ENCODE data around the gene CNTNAP3B.
"Not testable (repeated sequence)": the region's sequence is repeated elsewhere in the genome, so short reads cannot be mapped to it uniquely, and the experiment has no call there.

CNTNAP3B gene

GRCh38 chr9:42129073-42129729 lies at the start of gene CNTNAP3B:
TSS of gene CNTNAP3B (minus strand) at chr9:42129426. CDS start at chr9:42129094, 332 bp downstream.
- not testable (repeated sequence) for H3K4me3 ChIP-seq (ENCODE audit: low read length)
- peak; percentile 26 for DNase-seq (ENCODE audit: low read depth)

GRCh38 chr9:42160299-42160698 lies 31.1 kb upstream of the CNTNAP3B start:
- TF ChIP-seq, protein P1, sequence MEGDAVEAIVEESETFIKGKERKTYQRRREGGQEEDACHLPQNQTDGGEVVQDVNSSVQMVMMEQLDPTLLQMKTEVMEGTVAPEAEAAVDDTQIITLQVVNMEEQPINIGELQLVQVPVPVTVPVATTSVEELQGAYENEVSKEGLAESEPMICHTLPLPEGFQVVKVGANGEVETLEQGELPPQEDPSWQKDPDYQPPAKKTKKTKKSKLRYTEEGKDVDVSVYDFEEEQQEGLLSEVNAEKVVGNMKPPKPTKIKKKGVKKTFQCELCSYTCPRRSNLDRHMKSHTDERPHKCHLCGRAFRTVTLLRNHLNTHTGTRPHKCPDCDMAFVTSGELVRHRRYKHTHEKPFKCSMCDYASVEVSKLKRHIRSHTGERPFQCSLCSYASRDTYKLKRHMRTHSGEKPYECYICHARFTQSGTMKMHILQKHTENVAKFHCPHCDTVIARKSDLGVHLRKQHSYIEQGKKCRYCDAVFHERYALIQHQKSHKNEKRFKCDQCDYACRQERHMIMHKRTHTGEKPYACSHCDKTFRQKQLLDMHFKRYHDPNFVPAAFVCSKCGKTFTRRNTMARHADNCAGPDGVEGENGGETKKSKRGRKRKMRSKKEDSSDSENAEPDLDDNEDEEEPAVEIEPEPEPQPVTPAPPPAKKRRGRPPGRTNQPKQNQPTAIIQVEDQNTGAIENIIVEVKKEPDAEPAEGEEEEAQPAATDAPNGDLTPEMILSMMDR (IDR thresholded peaks at IDR 0.05; ENCODE audit: insufficient read depth, low read depth, low read length, missing control alignments): peak; percentile 9

GRCh38 chr9:42127056-42127841 lies 2.0 kb downstream of the CNTNAP3B start:
- peak overlapping the region; percentile 12 for H3K4me3 ChIP-seq (ENCODE audit: low read length)

More at GRCh38 chr9:42160299-42160698, 31.1 kb upstream of the CNTNAP3B start:
- not testable (repeated sequence) for H3K4me3 ChIP-seq (ENCODE audit: low read length)
- DNase-seq (ENCODE audit: low read depth): peak; percentile 11

GRCh38 chr9:42121007-42121406 lies 8.2 kb downstream of the CNTNAP3B start:
- not testable (repeated sequence) for H3K4me3 ChIP-seq (ENCODE audit: low read length)
- peak; percentile 0 for DNase-seq (ENCODE audit: low read depth)

More at GRCh38 chr9:42127056-42127841, 2.0 kb downstream of the CNTNAP3B start:
- DNase-seq (ENCODE audit: low read depth): peak; percentile 2

- not testable (repeated sequence) for DNase-seq (ENCODE audit: low read depth)
These were observed 33.3 kb downstream of the CNTNAP3B start for GRCh38 chr9:42095929-42096328.

GRCh38 chr9:42084559-42084952 lies 44.7 kb downstream of the CNTNAP3B start:
- not testable (repeated sequence) for H3K4me3 ChIP-seq (ENCODE audit: low read length); DNase-seq (ENCODE audit: low read depth)

More at GRCh38 chr9:42095929-42096328, 33.3 kb downstream of the CNTNAP3B start:
- not testable (repeated sequence) for H3K4me3 ChIP-seq (ENCODE audit: low read length)

- DNase-seq (ENCODE audit: low read depth); H3K4me3 ChIP-seq (ENCODE audit: low read length): not testable (repeated sequence)
These were observed 45.2 kb downstream of the CNTNAP3B start for GRCh38 chr9:42083877-42084558.

DNA sequence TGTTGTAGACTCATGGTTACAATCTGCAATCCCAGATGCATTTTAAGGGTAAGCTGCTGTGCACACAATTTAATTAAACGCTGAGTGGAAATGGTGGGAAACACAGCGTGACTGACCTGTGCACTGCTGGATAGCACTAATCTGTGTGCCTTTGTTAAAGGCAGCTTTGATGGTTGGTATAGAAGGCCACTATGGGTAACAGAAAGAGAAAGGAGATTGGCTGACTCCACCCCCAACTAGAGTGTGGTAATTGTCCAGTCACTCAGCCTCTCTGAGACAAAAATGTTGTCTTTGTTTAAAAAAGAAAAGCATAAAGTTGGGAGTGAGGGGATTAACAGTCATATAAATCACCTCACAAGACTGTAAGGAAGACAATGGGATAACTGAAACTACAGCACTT lies 48.9 kb downstream of the CNTNAP3B start:
- H3K4me3 ChIP-seq (ENCODE audit: low read length): not testable (repeated sequence)
- peak; percentile 3 for DNase-seq (ENCODE audit: low read depth)

DNA sequence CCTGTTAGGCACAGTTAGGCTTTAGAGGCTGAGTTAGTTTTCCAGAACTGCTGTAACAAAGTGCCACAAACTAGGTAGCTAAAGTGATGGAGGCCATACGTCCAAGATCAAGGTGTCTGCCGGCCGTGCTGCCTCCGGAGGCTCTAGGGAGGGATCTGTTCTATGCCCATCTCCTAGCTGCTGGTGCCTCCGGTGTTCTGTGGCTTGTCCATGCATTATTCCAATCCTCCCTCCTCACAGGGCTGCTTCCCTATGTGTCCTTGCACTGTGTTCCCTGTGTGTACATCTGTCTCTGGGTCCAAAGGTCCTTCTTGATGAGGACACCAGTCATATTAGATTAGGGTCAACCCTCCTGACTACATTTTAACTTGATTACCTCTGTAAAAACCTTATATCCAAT lies 54.4 kb downstream of the CNTNAP3B start:
- not testable (repeated sequence) for H3K4me3 ChIP-seq (ENCODE audit: low read length); DNase-seq (ENCODE audit: low read depth)

GRCh38 chr9:42071026-42071425 lies 58.2 kb downstream of the CNTNAP3B start:
- not testable (repeated sequence) for DNase-seq (ENCODE audit: low read depth); H3K4me3 ChIP-seq (ENCODE audit: low read length)

DNA sequence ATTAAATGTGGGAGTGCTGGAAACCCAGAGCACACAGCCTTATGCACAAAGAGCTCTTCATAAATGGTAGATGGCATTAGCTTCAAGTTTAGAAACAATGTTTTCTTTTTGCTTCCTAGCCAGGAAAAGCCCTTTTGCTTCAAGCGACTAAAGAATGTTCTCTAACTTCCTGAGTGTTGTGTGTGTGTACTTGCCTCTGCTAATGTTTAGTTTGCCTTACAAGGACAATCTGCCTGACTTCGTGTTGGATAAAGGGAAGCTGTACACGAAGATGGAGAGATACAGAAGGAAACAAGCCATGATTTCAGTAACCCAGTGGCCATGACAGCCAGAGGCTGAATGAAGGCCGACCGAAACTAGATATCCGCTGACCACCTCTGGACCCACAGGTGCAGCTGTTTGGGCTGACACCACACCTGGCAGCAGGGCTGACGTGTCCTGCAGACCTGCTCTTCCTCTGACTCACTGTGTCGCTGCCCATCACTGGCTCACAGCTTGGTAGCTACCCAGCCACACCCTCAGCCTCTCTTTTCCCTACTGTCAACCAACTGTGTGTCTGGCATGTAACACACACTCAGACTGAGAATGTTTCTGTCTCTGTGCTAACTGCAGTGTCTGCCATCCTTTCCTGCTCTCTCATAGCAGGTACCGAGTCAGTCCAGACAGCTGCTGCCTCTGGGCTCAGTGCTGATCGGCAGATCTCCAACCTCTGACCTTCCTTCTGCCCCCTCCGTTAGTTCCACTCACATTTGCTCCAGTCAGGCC lies 59.0 kb downstream of the CNTNAP3B start:
- DNase-seq (ENCODE audit: low read depth); H3K4me3 ChIP-seq (ENCODE audit: low read length): not testable (repeated sequence)

DNA sequence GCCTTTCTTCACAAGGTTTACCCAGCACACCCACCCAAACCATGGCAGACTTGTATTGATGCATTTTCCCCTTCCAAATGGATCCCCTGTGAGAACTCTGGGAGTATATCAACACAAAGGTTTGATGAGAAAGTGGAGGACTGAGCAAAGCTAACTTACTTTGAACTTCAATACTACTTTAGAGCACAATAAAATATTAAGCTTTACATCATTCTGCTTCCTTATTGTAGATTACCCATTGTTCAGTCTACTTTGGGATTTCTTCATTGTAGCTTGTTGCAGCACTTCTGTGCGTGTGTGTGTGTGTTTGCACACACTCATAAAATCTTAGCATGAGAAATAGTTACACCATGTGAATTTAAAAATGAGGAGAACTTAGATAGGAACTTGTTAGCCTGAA lies 75.4 kb downstream of the CNTNAP3B start:
- DNase-seq (ENCODE audit: low read depth); H3K4me3 ChIP-seq (ENCODE audit: low read length): not testable (repeated sequence)

DNA sequence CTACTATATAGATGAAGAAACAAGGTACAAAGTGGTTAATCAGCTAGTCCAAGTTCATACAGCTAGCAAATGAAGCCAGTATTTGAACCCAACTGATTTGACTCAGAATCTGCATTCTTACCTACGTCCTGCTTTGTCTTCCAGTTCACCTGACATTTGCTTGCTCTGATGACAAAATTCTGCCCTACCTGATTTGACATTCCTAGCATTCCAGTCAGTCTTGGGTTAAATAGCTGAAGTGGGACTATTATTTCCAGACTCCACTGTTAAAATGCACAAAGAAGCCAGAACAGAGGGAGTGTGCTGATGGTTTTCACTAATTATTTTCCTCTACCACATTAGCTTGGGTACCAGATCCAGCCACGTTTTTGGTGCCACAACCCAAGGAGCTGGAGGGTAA lies 78.5 kb downstream of the CNTNAP3B start:
- DNase-seq (ENCODE audit: low read depth); H3K4me3 ChIP-seq (ENCODE audit: low read length): not testable (repeated sequence)

DNA sequence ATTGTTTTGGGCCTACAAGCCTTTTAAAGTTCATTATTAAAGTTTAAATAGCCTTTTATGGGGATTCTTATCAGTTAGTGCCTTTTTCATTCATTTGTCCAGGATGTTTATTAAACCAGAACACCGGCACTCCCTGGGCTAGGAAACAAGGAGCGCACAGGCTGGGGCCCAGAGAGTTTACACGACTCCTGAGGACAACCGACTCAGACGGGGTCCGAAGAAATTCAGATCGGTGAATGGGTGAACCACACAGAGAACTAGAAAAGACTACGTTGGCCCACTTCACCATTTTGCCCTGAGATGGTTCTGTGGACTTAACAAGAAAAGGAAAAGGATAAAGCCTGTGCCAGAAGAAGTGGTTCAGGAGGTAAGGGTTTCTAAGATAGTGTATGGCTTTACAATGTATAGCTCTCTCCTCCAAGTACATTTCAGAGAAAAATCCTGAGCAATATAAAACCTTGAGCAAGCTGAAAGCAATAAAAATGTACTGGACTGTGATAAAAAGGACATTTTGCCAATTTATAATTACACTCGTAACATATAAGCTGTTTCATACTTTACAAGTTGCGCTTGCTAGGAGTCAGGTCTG lies 84.7 kb downstream of the CNTNAP3B start:
- not testable (repeated sequence) for DNase-seq (ENCODE audit: low read depth)

GRCh38 chr9:42033541-42033940 lies 95.7 kb downstream of the CNTNAP3B start:
- DNase-seq (ENCODE audit: low read depth): not testable (repeated sequence)

More for the DNA sequence above, 84.7 kb downstream of the CNTNAP3B start:
- H3K4me3 ChIP-seq (ENCODE audit: low read length): not testable (repeated sequence)

GRCh38 chr9:42020639-42021038 lies 108.6 kb downstream of the CNTNAP3B start:
- DNase-seq (ENCODE audit: low read depth); H3K4me3 ChIP-seq (ENCODE audit: low read length): not testable (repeated sequence)

More at GRCh38 chr9:42033541-42033940, 95.7 kb downstream of the CNTNAP3B start:
- H3K4me3 ChIP-seq (ENCODE audit: low read length): not testable (repeated sequence)

DNA sequence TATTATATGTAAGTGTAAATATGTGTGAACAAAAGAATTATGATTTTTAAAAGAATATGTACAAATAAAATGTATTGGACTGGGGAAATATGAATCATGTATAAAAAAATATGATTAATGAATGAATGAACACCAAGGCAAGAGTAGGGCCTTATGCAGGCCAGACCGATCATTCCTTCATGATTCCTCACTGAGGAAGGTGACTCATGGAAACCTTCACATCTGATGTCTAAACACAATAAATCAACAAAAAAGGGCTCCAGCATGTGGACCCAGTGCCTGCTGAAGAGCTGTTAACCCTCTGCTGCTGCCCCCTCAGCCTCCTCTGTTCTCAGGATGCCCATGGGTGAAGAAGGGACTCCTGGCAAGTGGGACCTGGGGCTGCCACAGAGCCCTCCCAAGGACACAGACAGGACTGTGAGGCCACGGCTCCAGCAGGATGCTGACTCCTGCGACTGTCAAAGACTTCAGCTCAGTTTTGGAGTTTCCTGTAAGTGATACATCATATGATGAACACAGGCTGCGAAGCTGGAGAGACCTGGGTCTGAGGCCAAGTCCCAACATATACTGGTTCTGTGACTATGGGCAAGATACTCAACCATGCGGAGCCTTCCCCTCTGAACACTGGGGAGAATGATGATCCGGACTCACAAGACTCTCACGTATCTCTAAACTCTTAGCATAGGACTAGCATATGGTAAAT lies 110.9 kb downstream of the CNTNAP3B start:
- DNase-seq (ENCODE audit: low read depth): peak; percentile 30
- not testable (repeated sequence) for H3K4me3 ChIP-seq (ENCODE audit: low read length)

All from epithelial cell of esophagus (primary cell).